CD14-positive monocyte (primary cell): ENCODE measurements around the gene TMCC3. TPM values are rescaled to one million over a fixed set of nuclear protein-coding genes. Genes with fewer than 3 reads are reported as not detected.

Experiments used
- DNase-seq, 3 donors: peaks; one replicate each; pipeline ENCODE4 v3.0.0-alpha.2; 2011 to 2022
- H2AFZ ChIP-seq: 2 replicates; pipeline ENCODE4 v1.6.0; 2012; ENCODE audit warnings: mild to moderate bottlenecking, low read depth, low read length, inconsistent platforms; ENCODE audit not compliant: insufficient read depth, poor library complexity, severe bottlenecking
- H3K27ac ChIP-seq, 2 donors: 1 replicate in 1 of 2; 2 replicates in 1 of 2; pipeline ENCODE4 v1.5.1; 2012 to 2013; ENCODE audit warnings: low read length in 2 of 2, control low read depth in 1 of 2, inconsistent platforms in 1 of 2, low read depth in 1 of 2, mild to moderate bottlenecking in 1 of 2
- H3K27me3 ChIP-seq, 2 donors: one replicate each; pipeline versions ENCODE4 v1.6.0 to v1.6.1; 2011 to 2013; ENCODE audit warnings: low read length in 2 of 2; ENCODE audit not compliant: control insufficient read depth in 2 of 2, insufficient read depth in 2 of 2
- H3K36me3 ChIP-seq, 2 donors: replicated peaks in 1 of 2; 1 replicate in 1 of 2; 2 replicates in 1 of 2; pipeline versions ENCODE4 v1.5.1 to v1.6.1; 2012 to 2013; ENCODE audit warnings: low read length in 2 of 2, control low read depth in 1 of 2, inconsistent platforms in 1 of 2, mild to moderate bottlenecking in 1 of 2; ENCODE audit not compliant: insufficient read depth in 2 of 2, control insufficient read depth in 1 of 2
- H3K4me1 ChIP-seq, 2 donors: 1 replicate in 1 of 2; 2 replicates in 1 of 2; pipeline versions ENCODE4 v1.5.1 to v1.6.1; 2012 to 2013; ENCODE audit warnings: low read length in 2 of 2, control low read depth in 1 of 2, inconsistent platforms in 1 of 2, mild to moderate bottlenecking in 1 of 2, moderate library complexity in 1 of 2; ENCODE audit not compliant: insufficient read depth in 2 of 2, control insufficient read depth in 1 of 2
- H3K4me2 ChIP-seq: replicated peaks from 2 replicates; pipeline ENCODE3; 2012; ENCODE audit warnings: low read length, moderate library complexity, mild to moderate bottlenecking; ENCODE audit not compliant: poor library complexity, severe bottlenecking; ENCODE audit errors: extremely low read depth
- H3K4me3 ChIP-seq, 3 experiments: fragments of 200-600 bp in 1 of 3; sonication (generic) in 1 of 3; replicated peaks in 1 of 3; 1 replicate in 2 of 3; 2 replicates in 1 of 3; pipeline ENCODE4 v1.5.1; 2011 to 2013; ENCODE audit warnings: low read length in 3 of 3, mild to moderate bottlenecking in 3 of 3, control low read depth in 2 of 3, low read depth in 2 of 3, inconsistent platforms in 1 of 3, moderate library complexity in 1 of 3
- H3K79me2 ChIP-seq: 2 replicates; pipeline ENCODE4 v1.6.0; 2012; ENCODE audit warnings: mild to moderate bottlenecking, control low read depth, inconsistent platforms, low read length, moderate library complexity; ENCODE audit not compliant: insufficient read depth
- H3K9ac ChIP-seq: 2 replicates; pipeline ENCODE4 v1.6.0; 2017; ENCODE audit warnings: low read length, mild to moderate bottlenecking; ENCODE audit not compliant: insufficient read depth, poor library complexity, severe bottlenecking
- H3K9me3 ChIP-seq, 2 donors: replicated peaks in 1 of 2; 1 replicate in 1 of 2; 2 replicates in 1 of 2; pipeline versions ENCODE4 v1.5.1 to v1.6.1; 2012 to 2013; ENCODE audit warnings: low read length in 2 of 2, control low read depth in 1 of 2; ENCODE audit not compliant: control insufficient read depth in 1 of 2, insufficient read depth in 1 of 2
- H4K20me1 ChIP-seq: 2 replicates; pipeline ENCODE4 v1.6.0; 2012; ENCODE audit warnings: mild to moderate bottlenecking, low read length, control low read depth, moderate library complexity; ENCODE audit not compliant: insufficient read depth
- H3K27ac Mint-ChIP-seq, 7 donors: one replicate each; pipeline ENCODE4 v1.8.0; 2020; ENCODE audit warnings: mild to moderate bottlenecking in 7 of 7, mixed read lengths in 7 of 7, moderate library complexity in 6 of 7, inconsistent platforms in 2 of 7
- H3K27me3 Mint-ChIP-seq, 3 donors: one replicate each; pipeline ENCODE4 v1.8.0; 2021 to 2022; ENCODE audit warnings: low read depth in 3 of 3, mild to moderate bottlenecking in 3 of 3, mixed read lengths in 3 of 3, moderate library complexity in 3 of 3, inconsistent platforms in 1 of 3
- H3K36me3 Mint-ChIP-seq, 2 donors: one replicate each; pipeline ENCODE4 v1.8.0; 2020; ENCODE audit warnings: mixed read lengths in 2 of 2, inconsistent platforms in 1 of 2, mild to moderate bottlenecking in 1 of 2
- H3K4me1 Mint-ChIP-seq: one replicate; pipeline ENCODE4 v1.8.0; 2020; ENCODE audit warnings: mild to moderate bottlenecking, mixed read lengths
- H3K4me3 Mint-ChIP-seq, 2 donors: one replicate each; pipeline ENCODE4 v1.8.0; 2020; ENCODE audit warnings: mild to moderate bottlenecking in 2 of 2, mixed read lengths in 2 of 2, moderate library complexity in 1 of 2
- H3K9me3 Mint-ChIP-seq, 7 donors: one replicate each; pipeline ENCODE4 v1.8.0; 2020 to 2022; ENCODE audit warnings: mixed read lengths in 7 of 7, mild to moderate bottlenecking in 6 of 7, moderate library complexity in 6 of 7, inconsistent platforms in 2 of 7
- CTCF ChIP-seq: fragments of 200-600 bp; IDR thresholded peaks from one replicate; pipeline ENCODE4 v1.8.0; 2022; ENCODE audit warnings: antibody characterized with exemption, mild to moderate bottlenecking
- WGBS: methylation state at CpG from one replicate; pipeline ENCODE4 v1.1.5; 2013; ENCODE audit warnings: missing lambda C conversion rate; ENCODE audit not compliant: insufficient coverage; 5-methylcytosine and 5-hydroxymethylcytosine counted together
- intact Hi-C, 2 donors: fragments of 100-400 bp; cut with micrococcal nuclease; formaldehyde crosslinking; loops; one replicate each; pipeline versions ENCODE4 v1.15.0 to v1.15.1; 2023
- polyA plus RNA-seq, 3 donors: library from polyadenylated mRNA; depleted of rRNA in 1 of 3; unstranded in 2 of 3; stranded (reverse) in 1 of 3; fragments of 300-500 nt in 2 of 3; fragments of >200 nt in 1 of 3; fragmentation: Illumina TruSeq in 2 of 3; gene quantifications; 1 replicate in 2 of 3; 2 replicates in 1 of 3; pipeline ENCODE4 v1.2.3, GENCODE V29; 2012 to 2021

TMCC3 gene
- polyA plus RNA-seq, 3 donors = 3.4 to 14.7 (median 7.1) TPM

DNA sequence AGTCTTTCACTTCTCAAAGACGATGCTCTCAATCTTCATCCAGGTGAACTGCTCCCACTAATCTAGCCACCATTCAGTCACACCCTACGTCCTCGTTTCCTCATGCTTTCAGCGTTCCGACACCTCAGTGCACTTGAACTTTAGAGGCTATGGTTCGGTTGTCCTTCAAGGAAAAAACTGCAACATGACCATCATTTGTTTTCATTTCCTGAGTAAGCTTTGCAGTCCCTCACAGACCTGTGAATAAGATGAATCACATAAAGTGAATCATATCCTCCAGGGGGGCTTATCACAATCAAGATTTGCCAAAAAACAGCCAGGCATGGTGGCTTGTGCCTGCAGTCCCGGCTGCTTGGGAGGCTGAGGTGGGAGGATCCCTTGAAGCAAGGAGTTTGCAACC, 80.2 kb downstream of the TMCC3 start:
- no peak overlapping the region for H3K4me3 Mint-ChIP-seq
- no peaks in the 10 kb centered on the region for H3K36me3 ChIP-seq
- 91% methylated on average over 7 of the region's 7 CpGs for WGBS
- no peak overlapping the region for H3K27ac Mint-ChIP-seq
- no peak overlapping the region for H3K4me3 ChIP-seq
- no peaks in the 10 kb centered on the region for H3K79me2 ChIP-seq
- no peak overlapping the region for H3K4me2 ChIP-seq
- no peak for TF ChIP-seq CTCF
- H3K9me3 Mint-ChIP-seq = peaks cover 0 to 2% (median 0%) of the 10 kb centered on the region in 7 donors
- DNase-seq = no peak
- no peak overlapping the region for H2AFZ ChIP-seq
- H3K4me1 Mint-ChIP-seq = no peaks in the 10 kb centered on the region
- H3K36me3 Mint-ChIP-seq = peaks cover 2 to 4% of the 10 kb centered on the region in 2 donors
- H4K20me1 ChIP-seq = no peaks in the 10 kb centered on the region
- no peak overlapping the region for H3K9ac ChIP-seq
- peaks cover 0 to 1% (median 0%) of the 10 kb centered on the region in 3 donors for H3K27me3 Mint-ChIP-seq
- no peaks in the 10 kb centered on the region for H3K9me3 ChIP-seq
- H3K27me3 ChIP-seq = no peaks in the 10 kb centered on the region
- H3K27ac ChIP-seq = no peak overlapping the region
- H3K4me1 ChIP-seq = no peaks in the 10 kb centered on the region
- intact Hi-C loops = no loop called here

- Histone ChIP-seq H3K36me3 (no peaks in the 10 kb centered on the region), H3K4me1 (no peaks in the 10 kb centered on the region), H3K79me2 (no peaks in the 10 kb centered on the region), H3K9me3 (no peaks in the 10 kb centered on the region), H3K9ac (no peak overlapping the region), H3K4me3 (no peak overlapping the region), H4K20me1 (no peaks in the 10 kb centered on the region), H3K27me3 (no peaks in the 10 kb centered on the region), H2AFZ (no peak overlapping the region), H3K4me2 (no peak overlapping the region), H3K27ac (no peak overlapping the region)
- no peaks in the 10 kb centered on the region for H3K4me1 Mint-ChIP-seq
- TF ChIP-seq CTCF = no peak
- H3K27ac Mint-ChIP-seq = no peak overlapping the region
- intact Hi-C loops = no loop called here
- peaks cover 2 to 4% of the 10 kb centered on the region in 2 donors for H3K36me3 Mint-ChIP-seq
- 97% methylated on average over 4 of the region's 6 CpGs for WGBS
- no peak for DNase-seq
- H3K27me3 Mint-ChIP-seq = peaks cover 0 to 1% (median 0%) of the 10 kb centered on the region in 3 donors
- H3K4me3 Mint-ChIP-seq = no peak overlapping the region
- H3K9me3 Mint-ChIP-seq = peaks cover 0 to 2% (median 0%) of the 10 kb centered on the region in 7 donors
Observed at GRCh38 chr12:94567761-94568160, 82.6 kb downstream of the TMCC3 start.
